Left lung (tissue), 10 donors: ENCODE results near the gene FGF3. TPM values are rescaled to one million over a fixed set of nuclear protein-coding genes. Genes with fewer than 3 reads are reported as not detected.

ENCODE experiments used
- ATAC-seq: fragments of 200-7000 bp; cut with Tn5 transposase; one replicate; pipeline ENCODE4 v1.9.1; 2020; ENCODE audit warnings: moderate library complexity
- DNase-seq, 4 donors: peaks; one replicate each; pipeline ENCODE4 v3.0.0-alpha.2; 2013 to 2020
- H3K27ac ChIP-seq, 2 donors: fragments of 200-600 bp; sonication (generic) in 1 of 2; one replicate each; pipeline versions ENCODE4 v1.5.0 to v1.8.0; 2020 to 2021
- H3K27me3 ChIP-seq, 2 donors: fragments of 200-600 bp; sonication (generic) in 1 of 2; one replicate each; pipeline versions ENCODE4 v1.5.0 to v1.8.0; 2020 to 2021
- H3K36me3 ChIP-seq, 2 donors: fragments of 200-600 bp; sonication (generic) in 1 of 2; one replicate each; pipeline versions ENCODE4 v1.5.0 to v1.8.0; 2020 to 2021
- H3K4me1 ChIP-seq, 2 donors: fragments of 200-600 bp; one replicate each; pipeline ENCODE4 v1.8.0; 2021
- H3K4me3 ChIP-seq, 2 donors: fragments of 200-600 bp; sonication (generic) in 1 of 2; one replicate each; pipeline versions ENCODE4 v1.5.0 to v1.8.0; 2020 to 2021; ENCODE audit warnings: mild to moderate bottlenecking in 1 of 2
- H3K9me3 ChIP-seq, 2 donors: fragments of 200-600 bp; sonication (generic) in 1 of 2; one replicate each; pipeline versions ENCODE4 v1.5.0 to v1.8.0; 2020 to 2021
- intact Hi-C, 2 donors: fragments of 100-400 bp; cut with DNase I; formaldehyde crosslinking; loops; one replicate each; pipeline versions ENCODE4 v1.11.2 to v1.14.2; 2022
- polyA plus RNA-seq, 6 donors: library from polyadenylated mRNA; unstranded; fragments of 120-200 nt; gene quantifications; one replicate each; pipeline ENCODE4 v1.2.1, GENCODE V29; 2013; ENCODE audit not compliant: insufficient read length in 6 of 6
- total RNA-seq, 2 donors: library from RNA; stranded (reverse); fragmentation: NEBNext Ultra II Directional; extraction: Animal tissue kit (Norgen Biotek cat#: 25700); gene quantifications; one replicate each; pipeline ENCODE4 v1.2.1, GENCODE V29; 2021
- TF ChIP-seq, protein P1 (sequence below), 2 donors: fragments of 200-600 bp; sonication (generic) in 1 of 2; IDR thresholded peaks; one replicate each; pipeline versions ENCODE4 v1.5.0 to v1.8.0; 2021; ENCODE audit warnings: antibody characterized with exemption in 2 of 2
- donor health status: DM: no; HTN: yes; CAD: no.
- donor health status: DM: no; HTN: no; CAD: no.

The FGF3 gene
- total and polyA plus RNA-seq, 8 donors: not detected

DNA sequence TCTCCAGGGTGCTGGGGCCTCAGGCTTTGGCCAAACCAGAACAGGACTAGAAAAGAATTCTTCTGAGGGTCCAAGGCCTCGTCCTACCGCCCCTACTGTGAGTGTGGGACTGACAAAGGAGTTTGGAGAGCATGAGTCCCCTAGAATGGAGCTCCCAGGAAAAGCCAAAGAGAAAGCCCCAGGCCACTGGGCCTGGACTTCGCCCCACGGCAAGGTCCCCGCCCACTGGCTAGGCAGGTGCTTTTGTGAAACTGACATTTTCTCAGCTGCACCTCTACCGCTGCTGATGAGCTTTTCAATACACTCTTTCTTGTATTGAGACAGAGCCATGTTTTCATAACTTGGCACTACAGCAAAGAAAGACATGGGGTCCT lies 9.7 kb upstream of the FGF3 start:
- Histone ChIP-seq H3K4me1 (no peaks in the 10 kb centered on the region), H3K9me3 (peaks cover 0 to 2% of the 10 kb centered on the region in 2 donors), H3K4me3 (no peak overlapping the region), H3K36me3 (no peaks in the 10 kb centered on the region), H3K27ac (no peak overlapping the region), H3K27me3 (peaks cover 0 to 58% of the 10 kb centered on the region in 2 donors)
- intact Hi-C loops: no loop called here
- DNase-seq (no peak), ATAC-seq (no peak)
- TF ChIP-seq, protein P1, sequence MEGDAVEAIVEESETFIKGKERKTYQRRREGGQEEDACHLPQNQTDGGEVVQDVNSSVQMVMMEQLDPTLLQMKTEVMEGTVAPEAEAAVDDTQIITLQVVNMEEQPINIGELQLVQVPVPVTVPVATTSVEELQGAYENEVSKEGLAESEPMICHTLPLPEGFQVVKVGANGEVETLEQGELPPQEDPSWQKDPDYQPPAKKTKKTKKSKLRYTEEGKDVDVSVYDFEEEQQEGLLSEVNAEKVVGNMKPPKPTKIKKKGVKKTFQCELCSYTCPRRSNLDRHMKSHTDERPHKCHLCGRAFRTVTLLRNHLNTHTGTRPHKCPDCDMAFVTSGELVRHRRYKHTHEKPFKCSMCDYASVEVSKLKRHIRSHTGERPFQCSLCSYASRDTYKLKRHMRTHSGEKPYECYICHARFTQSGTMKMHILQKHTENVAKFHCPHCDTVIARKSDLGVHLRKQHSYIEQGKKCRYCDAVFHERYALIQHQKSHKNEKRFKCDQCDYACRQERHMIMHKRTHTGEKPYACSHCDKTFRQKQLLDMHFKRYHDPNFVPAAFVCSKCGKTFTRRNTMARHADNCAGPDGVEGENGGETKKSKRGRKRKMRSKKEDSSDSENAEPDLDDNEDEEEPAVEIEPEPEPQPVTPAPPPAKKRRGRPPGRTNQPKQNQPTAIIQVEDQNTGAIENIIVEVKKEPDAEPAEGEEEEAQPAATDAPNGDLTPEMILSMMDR (IDR thresholded peaks at IDR 0.05): no peak

DNA sequence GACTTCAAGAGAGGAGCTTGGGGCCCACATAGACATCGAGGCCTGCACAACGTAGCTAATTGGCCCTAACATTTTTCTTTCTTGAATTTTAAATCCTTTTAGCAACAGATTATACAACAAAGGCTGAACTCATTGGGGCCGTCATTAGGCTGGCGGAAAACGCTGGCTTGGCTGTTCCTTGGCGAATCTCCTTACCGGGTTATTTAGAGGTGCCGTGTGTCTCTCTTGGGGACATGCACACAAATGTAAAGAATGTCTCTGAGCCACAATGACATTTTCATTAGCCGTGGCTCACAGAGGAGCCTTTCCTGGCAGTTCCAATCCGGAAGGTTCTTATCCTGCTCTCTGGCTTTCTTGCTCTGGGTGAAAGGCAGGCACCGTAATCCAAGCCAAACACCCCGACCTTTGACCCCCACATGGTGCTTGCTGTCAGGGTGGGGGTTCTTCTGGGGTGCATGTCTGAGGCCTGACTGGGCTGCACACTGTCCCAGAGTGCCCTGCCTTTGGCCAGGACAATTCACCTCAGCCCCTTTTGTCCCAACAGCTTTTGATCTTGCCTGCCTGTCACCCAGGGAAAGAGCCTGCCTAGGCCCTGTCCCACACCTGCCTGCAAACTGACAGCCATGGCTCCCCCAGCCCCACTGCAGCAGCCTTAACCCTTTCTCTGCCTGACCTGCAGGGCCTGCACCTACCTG lies 9.2 kb upstream of the FGF3 start:
- peaks cover 0 to 58% of the 10 kb centered on the region in 2 donors for H3K27me3 ChIP-seq

DNA sequence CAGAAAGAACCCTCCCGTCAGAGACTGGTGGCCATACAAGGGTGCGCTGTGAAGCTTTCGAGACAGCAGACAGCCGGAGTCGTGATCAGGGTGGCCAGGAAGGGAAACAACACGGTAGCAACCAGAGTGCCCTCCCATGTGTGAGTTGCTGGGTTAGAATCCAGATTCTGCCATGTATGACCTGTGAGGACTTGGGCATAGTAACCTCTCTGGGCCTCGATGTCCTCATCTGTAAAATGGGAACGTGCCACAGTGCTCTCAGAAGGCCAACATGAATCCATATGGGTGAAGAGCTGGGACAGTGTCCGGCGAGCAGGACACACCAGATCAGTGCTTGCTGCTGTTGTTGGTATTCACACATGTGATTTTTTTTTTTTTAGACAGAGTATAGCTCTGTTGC lies 7.6 kb upstream of the FGF3 start:
- H3K4me1 ChIP-seq: no peaks in the 10 kb centered on the region
- ATAC-seq (no peak), DNase-seq (no peak)
- H3K9me3 ChIP-seq: peaks cover 0 to 2% of the 10 kb centered on the region in 2 donors
- intact Hi-C loops: no loop called here
- H3K36me3 ChIP-seq: no peaks in the 10 kb centered on the region
- peaks cover 6 to 58% of the 10 kb centered on the region in 2 donors for H3K27me3 ChIP-seq
- no peak overlapping the region for H3K27ac ChIP-seq
- H3K4me3 ChIP-seq: no peak overlapping the region
- TF ChIP-seq, protein P1 (IDR thresholded peaks at IDR 0.05): no peak

More for the DNA sequence above, 9.2 kb upstream of the FGF3 start:
- no peak overlapping the region for H3K27ac ChIP-seq
- DNase-seq: no peak
- ATAC-seq: no peak
- no peak overlapping the region for H3K4me3 ChIP-seq
- TF ChIP-seq, protein P1 (IDR thresholded peaks at IDR 0.05): no peak
- no peaks in the 10 kb centered on the region for H3K4me1 ChIP-seq
- intact Hi-C loops: no loop called here
- H3K36me3 ChIP-seq: no peaks in the 10 kb centered on the region
- peaks cover 0 to 2% of the 10 kb centered on the region in 2 donors for H3K9me3 ChIP-seq

DNA sequence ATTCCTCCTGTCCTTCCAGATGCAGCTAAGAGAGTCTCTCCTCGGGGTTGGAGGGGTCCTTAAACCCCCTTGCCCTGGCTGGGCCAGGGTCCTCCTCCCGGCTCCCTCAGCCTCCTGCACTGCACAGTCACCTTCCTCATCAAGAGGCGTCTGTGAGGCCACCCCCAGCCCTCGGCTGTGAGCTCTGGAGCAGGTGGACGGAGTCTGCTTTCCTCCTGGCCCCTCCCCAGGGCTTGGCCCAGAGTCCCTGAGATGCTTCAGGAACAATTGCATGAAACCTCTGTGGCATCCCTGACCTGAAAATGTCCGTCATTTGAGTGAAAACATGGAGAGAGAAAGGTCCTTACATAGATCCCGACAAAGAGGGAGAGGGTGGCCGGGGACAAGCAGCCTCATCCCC lies 6.7 kb upstream of the FGF3 start:
- Histone ChIP-seq H3K27me3 (peaks cover 6 to 58% of the 10 kb centered on the region in 2 donors), H3K4me1 (no peaks in the 10 kb centered on the region), H3K27ac (no peak overlapping the region), H3K36me3 (no peaks in the 10 kb centered on the region), H3K9me3 (peaks cover 0 to 2% of the 10 kb centered on the region in 2 donors), H3K4me3 (no peak overlapping the region)
- no peak for DNase-seq
- intact Hi-C loops: no loop called here
- TF ChIP-seq, protein P1 (IDR thresholded peaks at IDR 0.05): no peak
- ATAC-seq: no peak

DNA sequence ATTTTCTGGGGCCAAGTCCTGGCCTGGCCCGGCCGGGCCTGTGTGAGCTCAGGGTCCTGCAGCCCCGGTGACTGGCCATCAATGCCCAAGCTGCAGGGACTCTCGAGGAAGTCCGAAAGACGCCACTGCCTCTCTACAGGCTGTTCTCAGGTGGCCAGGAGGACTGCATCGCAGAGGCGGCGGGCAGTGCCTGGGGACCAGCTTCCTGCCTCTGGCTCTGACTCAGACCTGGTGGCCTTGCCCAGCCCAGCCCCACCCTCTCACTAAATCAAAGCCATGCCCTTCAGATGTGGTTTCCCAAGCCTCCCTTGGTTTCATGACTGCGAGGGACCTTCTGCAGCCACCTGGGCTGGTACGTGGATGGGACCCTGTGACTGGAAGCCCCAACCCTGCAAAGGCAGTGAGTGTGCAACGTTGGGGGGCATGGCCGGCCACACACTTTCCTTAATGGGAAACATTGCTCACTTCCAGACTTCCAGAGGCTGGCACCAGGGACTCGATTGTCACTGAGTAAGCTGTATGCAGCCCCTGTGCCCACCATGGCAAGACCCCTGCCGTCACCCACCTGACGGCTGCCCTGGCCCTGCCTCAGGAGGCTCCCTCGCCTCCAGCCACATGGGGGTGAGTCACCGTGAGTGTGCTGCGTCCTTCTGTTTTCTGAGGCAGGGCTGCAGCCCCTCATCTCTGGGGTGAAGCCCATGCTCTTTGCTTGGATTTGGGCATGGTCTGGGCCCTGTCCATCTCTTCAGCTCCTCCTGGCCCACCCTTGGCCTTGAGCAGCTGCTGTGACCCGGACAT lies 6.0 kb upstream of the FGF3 start:
- ATAC-seq (no peak), DNase-seq (no peak)
- no peak overlapping the region for H3K27ac ChIP-seq
- TF ChIP-seq, protein P1 (IDR thresholded peaks at IDR 0.05): no peak
- no peak overlapping the region for H3K4me3 ChIP-seq
- intact Hi-C loops: no loop called here
- H3K9me3 ChIP-seq: peaks cover 0 to 2% of the 10 kb centered on the region in 2 donors
- H3K36me3 ChIP-seq: no peaks in the 10 kb centered on the region
- H3K27me3 ChIP-seq: peaks cover 12 to 59% of the 10 kb centered on the region in 2 donors
- H3K4me1 ChIP-seq: no peaks in the 10 kb centered on the region
